Stimulated activated CD8-positive, alpha-beta memory T cell treated with anti-CD3 and anti-CD28 coated beads, Interleukin-7, amount 100 ng/mL, for 1 hour (primary cell): Measurements from ENCODE around the gene MAML2.

Experiments used
- DNase-seq, 2 donors: peaks; one replicate each; pipeline ENCODE4 v3.0.0-alpha.2; 2020; ENCODE audit warnings: low read depth in 2 of 2

Gene MAML2

DNA sequence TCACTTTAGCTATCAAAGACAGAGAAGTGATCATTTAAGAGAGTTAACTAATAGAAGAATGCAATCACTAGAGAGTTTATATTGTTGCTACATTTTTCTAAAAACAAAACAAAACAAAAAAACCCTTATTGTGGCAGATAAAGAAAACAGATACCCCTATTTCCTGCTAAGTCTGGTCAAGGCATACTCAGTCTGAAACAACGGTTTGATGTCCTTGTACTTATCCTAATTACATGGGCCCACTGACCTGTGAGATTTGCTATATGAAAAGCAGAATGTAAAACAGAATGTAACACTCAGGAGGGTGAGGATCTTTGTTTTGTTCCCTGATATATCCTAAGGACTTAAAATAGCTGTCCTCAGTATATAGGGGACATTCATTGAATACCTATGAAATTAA, 24.6 kb downstream of the MAML2 start:
- DNase-seq, result no peak

DNA sequence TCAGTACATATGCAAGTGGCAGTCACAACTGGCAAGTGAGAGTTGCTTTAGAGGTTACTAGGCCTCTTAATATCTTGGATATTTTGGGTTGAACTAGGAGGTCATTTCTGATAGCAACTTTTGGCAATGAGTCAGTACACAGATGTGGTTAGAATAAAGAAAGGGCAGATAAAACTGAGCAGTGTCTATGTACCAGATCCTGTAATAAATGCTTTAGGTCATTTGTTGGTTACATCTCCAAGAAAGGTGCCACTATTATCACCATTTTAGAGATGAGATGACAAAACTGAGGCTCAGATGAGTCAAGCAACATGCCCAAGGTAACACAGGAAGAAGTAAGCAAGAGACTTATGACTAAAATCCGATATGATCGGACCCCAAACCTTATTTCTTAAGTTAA, 25.0 kb downstream of the MAML2 start:
- DNase-seq, result no peak

DNA sequence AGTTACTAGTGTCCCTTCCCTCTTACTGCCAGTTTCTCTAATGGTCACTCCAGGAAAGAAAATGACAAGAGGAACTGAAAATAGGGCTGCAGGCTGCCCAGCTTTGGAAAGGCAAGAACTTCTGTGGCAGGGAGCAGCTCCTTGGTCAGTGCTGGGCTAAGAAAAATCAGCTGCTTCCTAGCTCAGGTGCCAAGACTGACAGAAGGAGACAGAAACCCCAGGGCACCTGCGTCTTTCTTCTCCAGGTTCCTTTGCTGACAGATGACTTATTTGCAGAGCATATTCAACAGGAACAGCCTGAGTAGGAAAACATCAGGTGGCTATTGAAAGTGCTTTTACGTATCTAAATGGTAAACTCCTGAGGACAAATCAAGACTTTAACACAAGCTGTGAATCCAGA, 25.4 kb downstream of the MAML2 start:
- no peak for DNase-seq

DNA sequence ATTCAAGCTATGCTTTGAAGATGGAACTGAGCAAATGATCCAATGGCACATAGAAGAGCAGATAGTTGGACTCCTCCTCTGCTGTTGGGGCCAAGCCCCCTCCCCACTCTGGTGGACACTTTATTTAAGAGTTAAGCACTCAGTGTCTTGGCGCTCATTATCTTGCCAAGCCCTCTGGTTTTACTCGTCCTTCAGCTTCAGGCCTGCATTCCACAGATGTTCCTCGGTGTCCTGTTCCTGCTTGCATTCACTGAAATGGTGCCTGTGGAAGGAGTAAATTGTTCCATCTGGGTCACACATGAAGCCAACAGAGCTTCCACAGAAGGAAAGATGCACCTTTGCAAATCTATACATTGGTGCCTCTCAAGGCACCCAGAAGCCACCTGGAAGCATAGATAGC, 26.1 kb downstream of the MAML2 start:
- DNase-seq, result no peak

DNA sequence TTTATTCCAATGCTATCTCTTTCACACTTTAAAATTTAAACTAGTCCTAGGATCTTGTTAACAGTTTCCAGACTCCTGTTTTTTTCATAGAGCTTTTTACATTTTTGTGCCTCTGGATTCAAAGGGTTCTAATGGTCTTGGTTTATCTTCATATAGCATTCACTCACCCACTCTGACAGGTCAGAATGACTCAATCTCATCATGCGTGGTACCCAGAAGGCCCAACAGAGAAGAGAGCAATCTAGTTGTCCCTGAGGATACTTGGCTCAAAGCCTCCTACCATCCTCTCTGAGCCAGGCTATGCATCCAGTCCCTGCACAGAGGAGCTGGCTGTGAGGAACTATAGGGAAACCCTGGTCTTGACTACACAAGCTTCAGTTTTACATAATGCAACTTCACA, 27.5 kb downstream of the MAML2 start:
- DNase-seq, result no peak

DNA sequence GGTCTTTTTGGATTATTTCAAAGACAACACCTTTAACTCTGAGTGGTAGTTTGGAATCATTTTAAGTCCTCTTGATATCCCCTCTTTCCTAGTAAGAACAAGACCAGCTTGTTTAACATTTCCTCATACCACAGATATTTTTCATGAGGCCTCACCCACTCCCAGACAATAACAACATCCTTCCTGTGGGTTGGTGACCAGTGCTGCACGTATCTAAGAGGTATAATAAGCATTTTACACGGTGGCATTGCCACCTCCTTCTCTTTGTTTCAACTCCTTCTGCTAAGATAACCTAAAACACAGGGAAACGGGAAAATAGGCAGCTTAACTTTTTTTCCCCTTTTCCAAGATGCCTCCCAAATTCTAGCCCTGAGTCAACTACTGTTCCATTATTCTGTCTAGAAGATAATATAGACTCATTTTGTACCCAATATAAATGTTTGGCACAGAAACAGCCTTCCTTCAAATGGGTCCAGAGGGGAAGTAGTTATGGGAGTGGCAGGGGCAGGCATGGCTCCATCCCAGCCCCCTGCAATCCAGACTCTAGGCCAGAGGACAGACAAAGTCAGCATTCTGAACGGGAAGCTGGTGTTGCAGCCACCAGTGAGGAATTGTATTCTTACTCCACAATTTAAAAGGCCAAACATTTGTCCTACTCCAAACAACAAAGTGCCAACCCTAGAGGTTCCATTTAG, 28.5 kb downstream of the MAML2 start:
- no peak for DNase-seq

DNA sequence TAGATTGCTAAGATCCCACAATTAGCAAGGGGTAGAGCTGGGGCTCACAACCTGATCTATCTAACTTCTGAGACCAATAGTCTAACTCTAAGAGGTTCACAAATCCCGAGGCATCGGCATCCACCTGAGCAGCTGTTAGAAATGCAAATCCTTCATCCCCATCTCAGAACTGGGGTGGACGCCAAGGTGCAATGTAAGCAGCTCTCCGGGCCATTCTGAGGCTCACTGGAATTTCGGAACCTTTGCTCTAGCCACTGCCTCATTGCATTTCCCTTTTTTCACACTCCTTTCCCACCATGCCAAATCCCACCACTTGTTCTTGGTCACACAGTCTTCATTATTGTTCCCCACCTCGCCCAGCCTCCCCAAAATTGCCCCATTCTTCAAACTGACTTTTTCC, 29.8 kb downstream of the MAML2 start:
- DNase-seq, result no peak

DNA sequence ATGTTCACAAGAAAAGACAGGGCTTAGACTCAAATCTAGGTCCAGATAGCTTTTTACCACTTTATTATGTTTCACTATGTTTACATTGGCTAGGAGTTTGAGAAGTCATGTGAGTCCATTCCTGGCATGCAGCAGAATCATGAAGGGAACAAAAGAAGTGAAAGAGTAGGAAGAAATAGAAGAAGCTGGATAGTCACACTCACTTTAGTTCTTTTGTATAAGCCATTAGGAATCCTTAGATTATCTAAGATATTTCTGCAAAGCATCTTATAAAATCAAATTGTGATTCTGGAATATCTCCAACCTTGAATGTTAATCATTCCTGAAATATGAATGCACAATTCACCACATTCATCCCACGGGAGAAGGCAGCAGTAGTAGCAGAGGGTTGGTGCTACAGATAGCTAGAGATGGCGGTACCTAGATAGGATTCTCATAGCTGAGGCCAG, 31.9 kb downstream of the MAML2 start:
- no peak for DNase-seq

DNA sequence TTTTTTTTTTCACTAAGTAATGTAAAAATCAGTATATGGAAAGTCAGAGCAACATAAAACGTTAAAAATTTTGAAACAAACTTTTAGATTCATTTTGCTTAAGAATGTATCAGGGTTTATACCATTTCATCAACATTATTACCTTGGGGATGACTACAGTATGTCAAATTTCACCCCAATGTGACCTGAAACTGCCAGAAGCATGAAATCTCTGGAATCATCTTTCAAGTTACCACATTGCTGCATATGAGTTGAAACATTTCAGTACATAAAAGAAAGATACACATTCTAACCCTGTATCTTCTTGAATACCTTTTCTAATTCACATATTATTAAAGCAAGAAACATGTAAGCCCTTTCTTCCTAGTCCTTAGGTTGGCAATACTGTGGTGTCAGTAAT, 32.8 kb downstream of the MAML2 start:
- no peak for DNase-seq

DNA sequence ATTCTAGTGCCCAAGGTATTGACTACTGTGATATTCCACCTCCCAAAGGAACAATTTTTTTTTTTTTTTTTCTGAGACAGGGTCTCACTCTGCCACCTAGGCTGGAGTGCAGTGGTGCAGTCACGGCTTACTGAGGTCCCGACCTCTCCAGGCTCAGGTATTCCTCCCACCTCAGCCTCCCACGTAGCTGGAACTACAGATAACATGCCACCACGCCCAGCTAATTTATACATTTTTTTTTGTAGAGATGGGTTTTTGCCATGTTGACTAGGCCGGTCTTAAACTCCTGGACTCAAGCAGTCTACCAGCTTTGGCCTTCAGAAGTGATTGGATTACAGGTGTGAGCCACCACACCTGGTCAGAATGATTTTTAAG, 33.4 kb downstream of the MAML2 start:
- no peak for DNase-seq

DNA sequence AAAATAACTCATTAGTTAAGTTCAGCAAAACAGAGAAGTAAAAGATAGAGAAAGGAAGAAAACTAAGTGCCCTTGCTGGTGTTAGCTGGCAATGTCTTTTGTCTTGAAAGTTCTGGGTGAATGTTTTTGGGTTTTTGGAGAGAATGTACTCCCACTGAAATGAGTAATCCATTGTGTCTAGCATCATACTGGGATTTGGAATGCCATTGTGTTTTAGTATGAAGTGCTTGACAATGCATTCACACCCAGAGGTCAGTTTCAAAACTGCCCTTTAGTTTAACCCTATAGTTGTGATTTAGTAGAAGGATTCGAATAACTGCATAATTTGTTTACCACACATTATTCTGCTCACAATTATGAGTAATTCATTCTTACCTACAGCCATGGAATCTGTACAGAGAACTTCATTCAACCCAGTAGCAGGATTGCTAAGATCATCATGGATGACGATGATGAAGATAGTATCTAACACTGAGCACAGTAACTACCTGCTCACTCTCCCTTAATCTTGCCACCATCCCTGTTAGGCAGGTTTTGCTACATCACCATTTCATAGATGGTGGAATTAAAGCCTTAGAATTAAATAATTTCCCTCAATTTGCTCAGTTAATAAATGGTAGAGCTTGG, 33.9 kb downstream of the MAML2 start:
- no peak for DNase-seq

DNA sequence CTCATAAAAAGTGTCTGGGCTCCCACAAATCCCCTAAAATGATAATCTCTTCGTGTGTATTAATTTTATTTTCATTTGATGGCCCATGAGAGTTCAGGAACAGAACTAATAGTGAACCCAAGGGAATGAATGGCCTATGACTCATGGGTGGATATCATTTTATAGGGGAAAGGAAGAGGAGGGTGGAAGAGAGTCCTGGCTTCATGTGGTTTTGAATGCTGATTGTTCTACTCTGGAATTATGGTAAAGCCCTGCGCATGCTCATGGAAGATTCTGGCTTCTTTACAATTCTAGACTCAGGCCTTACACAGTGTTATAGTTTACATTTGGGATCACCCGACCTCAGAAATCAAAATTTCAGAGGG, 35.2 kb downstream of the MAML2 start:
- no peak for DNase-seq

DNA sequence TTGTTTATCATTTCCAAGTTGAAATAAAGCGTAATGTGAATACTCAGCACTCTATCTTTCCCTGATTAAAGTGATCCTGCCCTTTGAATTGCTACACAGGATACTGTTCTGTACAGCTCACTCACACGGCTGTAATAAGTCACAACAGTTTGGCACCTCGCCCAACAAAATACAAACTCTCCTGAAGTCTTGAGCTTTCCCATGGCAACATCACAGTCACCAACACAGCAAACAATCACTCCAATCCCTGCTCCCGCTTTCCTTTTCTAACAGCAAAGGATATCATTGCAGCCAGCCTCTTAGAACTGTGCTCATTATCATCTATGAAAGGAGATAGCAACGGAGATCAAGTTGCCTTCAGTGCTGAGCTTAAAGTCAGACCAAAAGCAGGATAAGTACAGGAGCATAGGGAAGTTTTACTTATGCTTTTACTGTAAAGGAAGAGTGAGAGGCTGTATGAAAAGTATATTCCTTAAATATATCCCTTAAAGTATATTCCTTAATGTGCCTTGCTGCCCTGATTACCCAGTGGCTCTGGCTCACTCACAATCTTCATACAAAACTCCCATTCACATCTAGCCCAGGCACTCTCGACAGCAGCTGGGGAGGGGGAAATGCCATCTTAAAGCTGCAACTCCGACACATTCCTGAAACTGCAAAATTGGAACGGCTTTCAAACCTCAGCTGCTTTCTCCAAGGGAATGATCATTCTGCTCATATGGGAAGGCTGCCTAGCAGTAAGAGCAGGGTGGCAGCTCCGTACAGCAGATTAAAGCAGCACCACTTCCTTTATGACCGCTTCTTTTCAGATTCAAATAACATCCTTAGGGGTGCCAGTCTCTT, 35.8 kb downstream of the MAML2 start:
- DNase-seq, result no peak

DNA sequence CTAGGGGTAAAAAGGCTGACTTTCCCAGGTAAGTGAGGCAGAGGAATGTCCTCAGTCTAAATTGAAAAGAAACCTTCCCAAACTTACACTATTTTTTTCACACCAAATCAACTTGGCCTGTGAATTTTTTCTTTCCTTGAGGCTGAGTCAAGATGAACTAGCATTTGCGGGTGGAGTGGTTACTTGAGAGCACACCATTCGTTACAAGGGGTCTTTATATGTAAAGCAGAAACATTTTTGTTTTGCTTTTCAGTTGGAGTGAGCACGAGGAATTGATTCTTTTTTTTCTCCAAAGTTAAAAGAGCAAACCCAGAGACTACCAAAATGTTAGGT, 36.4 kb downstream of the MAML2 start:
- no peak for DNase-seq

DNA sequence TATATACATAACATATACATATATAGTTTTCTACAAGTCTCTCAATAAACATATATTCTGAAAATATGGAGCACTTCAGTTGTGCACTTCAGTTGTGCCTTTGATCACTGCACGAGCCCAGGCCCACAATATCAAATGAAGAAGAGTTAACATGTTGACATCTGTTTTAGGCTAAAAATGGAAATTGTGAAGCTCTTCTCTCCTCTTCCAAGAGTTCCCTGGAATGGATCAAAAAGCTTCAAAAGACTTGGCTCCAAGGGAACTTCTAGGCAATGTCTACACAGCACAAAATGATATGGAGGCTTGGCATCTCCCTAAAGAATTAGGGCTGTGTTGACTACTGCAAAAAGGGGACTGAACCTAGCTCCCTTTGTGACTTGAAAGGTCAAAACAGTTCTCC, 36.9 kb downstream of the MAML2 start:
- DNase-seq, result no peak

DNA sequence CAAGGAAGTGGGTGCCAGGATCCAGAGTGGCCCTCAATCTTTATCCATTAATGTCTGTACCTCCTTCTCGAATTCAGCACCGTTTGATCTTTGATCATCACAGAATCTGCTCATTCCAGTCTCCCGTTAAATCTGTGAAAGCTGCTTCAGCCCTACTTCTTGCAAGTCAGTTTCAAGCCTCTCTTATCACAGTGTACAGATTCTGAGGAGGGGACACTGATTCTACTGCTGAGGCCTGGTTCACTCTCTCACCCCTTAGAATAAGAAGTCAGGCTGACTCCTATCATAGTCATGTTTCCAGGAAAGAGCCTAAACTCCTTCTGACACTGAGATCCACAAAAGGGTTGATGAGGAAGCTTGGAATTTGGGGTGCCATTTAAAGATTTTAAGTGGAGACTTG, 39.0 kb downstream of the MAML2 start:
- no peak for DNase-seq

DNA sequence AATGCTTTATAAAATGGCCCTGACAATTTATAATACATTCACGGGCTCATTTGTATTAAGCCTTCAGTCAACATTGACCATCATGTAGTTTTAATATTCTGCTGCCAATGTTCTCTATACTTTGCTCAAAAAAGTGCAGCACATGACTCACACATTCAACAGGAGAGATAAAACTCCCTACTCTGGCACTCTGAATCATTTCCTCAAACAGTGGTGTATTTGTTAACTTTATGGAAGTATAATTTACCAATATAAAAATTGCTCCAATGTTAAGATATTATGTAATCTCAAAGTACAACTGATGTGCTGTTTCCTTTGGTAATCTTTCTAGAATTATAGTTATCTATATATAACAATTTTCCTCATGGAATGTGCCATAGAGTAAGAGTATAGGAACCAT, 39.9 kb downstream of the MAML2 start:
- no peak for DNase-seq

DNA sequence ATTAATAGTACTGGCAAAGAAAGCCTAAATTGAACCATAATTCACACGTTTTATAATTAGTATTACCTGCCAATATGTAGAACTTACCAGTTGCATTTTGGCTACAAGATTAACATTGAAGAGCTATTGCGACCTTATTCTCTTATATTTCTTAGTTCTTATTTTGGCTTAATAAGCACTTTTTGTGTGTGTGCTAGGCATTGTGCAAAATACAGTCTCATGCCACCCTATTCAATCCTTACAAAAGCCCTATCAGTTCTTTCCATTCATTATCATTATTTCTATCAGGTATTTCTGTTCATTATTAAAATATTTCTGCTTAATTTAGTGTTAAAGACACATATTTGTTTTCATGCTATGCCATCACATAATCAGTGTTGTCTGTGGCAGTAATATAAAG, 41.2 kb downstream of the MAML2 start:
- DNase-seq, result no peak

DNA sequence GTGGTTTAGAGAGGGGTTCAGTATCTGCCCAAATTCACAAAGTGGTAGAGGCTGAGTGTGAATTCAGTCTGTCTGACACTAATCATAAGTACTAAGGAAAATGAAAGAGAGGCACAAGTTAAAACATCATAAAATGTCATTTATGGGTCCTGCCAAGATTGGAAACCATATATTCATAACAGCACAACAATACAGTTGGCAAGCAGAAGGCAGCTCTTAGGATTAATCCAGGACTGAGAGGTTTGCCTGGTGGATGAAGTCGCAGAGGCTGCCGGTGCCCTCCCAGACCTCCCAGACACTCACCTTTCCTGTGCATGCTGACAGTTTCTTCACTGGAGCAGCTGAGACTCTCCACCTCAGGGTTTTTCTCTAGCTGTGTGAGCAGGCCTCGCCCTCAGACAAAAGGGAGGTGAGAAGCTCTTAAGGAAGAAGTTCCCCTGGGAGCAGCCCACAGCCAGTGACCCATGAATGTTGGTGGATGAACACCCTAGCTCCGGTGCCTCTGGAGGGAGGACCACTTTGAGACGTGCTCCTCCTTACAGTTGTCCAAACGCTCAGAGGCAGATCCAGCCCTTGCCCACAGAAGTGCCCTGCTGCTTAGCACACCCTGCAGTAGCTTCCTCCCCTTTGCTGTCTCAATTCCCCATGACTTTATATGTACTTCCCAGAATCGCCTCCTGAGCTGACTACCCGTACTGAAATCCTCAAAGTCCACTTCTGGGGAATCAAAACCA, 43.7 kb downstream of the MAML2 start:
- no peak for DNase-seq

DNA sequence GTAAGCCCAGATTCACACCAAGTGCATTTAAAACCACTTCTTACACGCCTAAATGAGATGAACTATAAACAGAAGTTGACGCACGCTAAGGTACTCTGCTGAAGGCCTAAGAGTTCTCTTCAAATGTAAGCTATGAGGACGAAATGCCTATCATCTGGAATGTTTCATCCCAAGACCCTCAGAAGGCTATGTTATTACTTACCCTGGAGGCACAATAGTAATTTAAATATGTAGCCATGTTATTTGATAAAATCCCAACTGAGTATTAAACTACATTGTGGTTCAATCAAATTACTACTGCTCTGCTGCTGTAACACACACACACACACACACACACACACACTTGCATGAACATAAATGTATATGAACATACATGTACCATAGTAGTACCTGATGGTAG, 47.6 kb downstream of the MAML2 start:
- no peak for DNase-seq

DNA sequence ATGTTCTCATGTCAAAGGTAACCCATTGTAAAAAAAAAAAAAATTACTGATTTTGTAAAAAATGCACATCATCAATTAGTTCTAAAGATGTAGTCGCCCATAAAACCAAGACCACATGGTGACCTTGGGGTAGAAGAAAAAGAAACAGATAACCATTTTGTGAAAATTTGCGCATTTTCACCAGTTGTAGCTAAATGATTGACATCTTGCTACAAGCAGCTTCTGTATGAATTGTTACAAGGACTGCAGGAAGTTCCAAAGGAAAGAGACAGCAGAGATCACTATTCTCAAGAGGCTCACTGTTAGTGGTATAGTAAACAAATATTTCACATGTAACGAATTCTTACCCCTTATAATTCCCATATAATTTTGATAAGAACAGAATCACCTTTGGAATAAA, 48.7 kb downstream of the MAML2 start:
- DNase-seq, result no peak

DNA sequence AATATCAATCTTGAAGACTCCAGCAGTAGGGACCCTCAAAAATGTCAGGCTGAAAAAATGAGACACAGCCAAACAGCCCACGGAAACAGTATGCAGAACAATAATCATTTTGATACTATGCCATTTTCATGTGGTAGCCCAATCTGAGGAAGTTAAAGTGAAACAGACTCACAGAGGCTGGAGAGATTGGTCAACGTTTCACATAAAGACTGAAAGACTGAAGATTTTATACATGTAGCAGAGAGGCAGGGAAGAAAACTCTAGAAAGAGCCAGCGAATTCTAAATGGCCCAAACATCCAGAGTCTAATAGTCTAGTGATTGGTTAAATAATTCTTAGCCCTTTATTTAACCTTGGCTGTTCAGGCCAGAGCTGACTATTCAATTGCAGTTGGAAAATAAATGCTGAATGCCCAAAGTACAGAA, 49.4 kb downstream of the MAML2 start:
- no peak for DNase-seq

DNA sequence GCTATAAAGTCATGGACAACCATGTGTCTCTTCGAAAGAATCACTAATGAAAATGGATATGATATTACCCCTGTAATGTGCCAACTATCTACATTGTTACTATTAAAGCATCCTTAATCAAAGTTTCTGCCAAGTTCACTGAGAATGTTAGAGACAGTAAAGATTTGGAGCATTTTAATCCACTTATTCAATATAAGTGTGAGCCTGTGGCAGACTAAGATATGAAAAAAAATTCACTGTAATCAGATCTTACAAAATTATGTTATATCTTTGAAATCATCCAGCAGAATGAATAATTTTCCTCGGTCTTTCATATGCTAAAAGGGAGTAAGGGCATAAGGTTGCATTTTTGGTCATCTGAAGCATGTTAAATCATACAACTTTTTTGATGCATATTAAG, 49.9 kb downstream of the MAML2 start:
- DNase-seq, result no peak
